WTC11 (cell line): ENCODE results near the gene FBXO42. TPM values are rescaled to one million over a fixed set of nuclear protein-coding genes. Genes with fewer than 3 reads are reported as not detected.

Source experiments
- ATAC-seq: fragments of 200-7000 bp; cut with Tn5 transposase; 2 replicates; pipeline ENCODE4 v1.10.0; 2021; ENCODE audit warnings: mild to moderate bottlenecking, moderate library complexity
- CTCF ChIA-PET: fragments of 300-600 bp; sonication (Branson Sonifier 250); formaldehyde crosslinking; loops from one replicate; lab custom pipeline; 2021; ENCODE audit warnings: antibody characterized with exemption; lab: Charles Lee
- POLR2A ChIA-PET: fragments of 350-600 bp; sonication (Branson Sonifier 250); formaldehyde crosslinking; loops from one replicate; lab custom pipeline; 2021; ENCODE audit warnings: antibody characterized with exemption; lab: Charles Lee
- DNase-seq: peaks from one replicate; pipeline ENCODE4 v3.0.0; 2021; ENCODE audit warnings: low spot score
- H3K27ac Mint-ChIP-seq: 2 replicates; pipeline ENCODE4 v1.8.0; 2021; ENCODE audit warnings: mixed read lengths
- H3K27me3 Mint-ChIP-seq: 2 replicates; pipeline ENCODE4 v1.8.0; 2021; ENCODE audit warnings: low read depth, mild to moderate bottlenecking, moderate library complexity, mixed read lengths
- H3K36me3 Mint-ChIP-seq: 2 replicates; pipeline ENCODE4 v1.8.0; 2021; ENCODE audit warnings: mixed read lengths
- H3K4me1 Mint-ChIP-seq: 2 replicates; pipeline ENCODE4 v1.8.0; 2022; ENCODE audit warnings: mixed read lengths
- H3K4me3 Mint-ChIP-seq: 2 replicates; pipeline ENCODE4 v1.8.0; 2021; ENCODE audit warnings: mild to moderate bottlenecking, moderate library complexity, mixed read lengths
- H3K9me3 Mint-ChIP-seq: 2 replicates; pipeline ENCODE4 v1.8.0; 2021; ENCODE audit warnings: mixed read lengths
- ARID4B ChIP-seq: sonication (generic); formaldehyde crosslinking; IDR thresholded peaks from 2 replicates; pipeline ENCODE4 v1.8.0; 2023; ENCODE audit warnings: missing genetic modification reagents, mild to moderate bottlenecking, borderline replicate concordance
- E2F1 ChIP-seq: sonication (generic); formaldehyde crosslinking; IDR thresholded peaks from 2 replicates; pipeline ENCODE4 v1.8.0; 2022; ENCODE audit warnings: mild to moderate bottlenecking, missing genetic modification reagents
- E2F4 ChIP-seq: sonication (generic); formaldehyde crosslinking; IDR thresholded peaks from 2 replicates; pipeline ENCODE4 v1.8.1; 2022; ENCODE audit warnings: low read depth, mild to moderate bottlenecking, moderate library complexity, missing genetic modification reagents, borderline replicate concordance
- ERG ChIP-seq: fragments of 250-450 bp; sonication (Bioruptor Pico); IDR thresholded peaks from 2 replicates; pipeline ENCODE4 v1.8.0; 2021; ENCODE audit warnings: mild to moderate bottlenecking
- ETV6 ChIP-seq: sonication (generic); formaldehyde crosslinking; IDR thresholded peaks from 2 replicates; pipeline ENCODE4 v1.8.1; 2022; ENCODE audit warnings: mild to moderate bottlenecking, missing genetic modification reagents
- FOXJ3 ChIP-seq: sonication (generic); formaldehyde crosslinking; IDR thresholded peaks from 2 replicates; pipeline ENCODE4 v1.9.0; 2021; ENCODE audit warnings: missing genetic modification reagents, mild to moderate bottlenecking, borderline replicate concordance
- FOXK1 ChIP-seq: sonication (generic); formaldehyde crosslinking; IDR thresholded peaks from 2 replicates; pipeline ENCODE4 v1.8.0; 2022; ENCODE audit warnings: mild to moderate bottlenecking, moderate library complexity, missing genetic modification reagents
- GTF2I ChIP-seq: fragments of 250-450 bp; sonication (Bioruptor Pico); conservative IDR thresholded peaks from 2 replicates; pipeline ENCODE4 v1.4.0; 2021; ENCODE audit warnings: mild to moderate bottlenecking
- HMGA2 ChIP-seq: fragments of 250-450 bp; sonication (Bioruptor Pico); IDR thresholded peaks from 2 replicates; pipeline ENCODE4 v1.4.0; 2021; ENCODE audit warnings: mild to moderate bottlenecking, moderate library complexity
- JAZF1 ChIP-seq: fragments of 250-450 bp; sonication (Bioruptor Pico); IDR thresholded peaks from 2 replicates; pipeline ENCODE4 v1.9.0; 2021; ENCODE audit warnings: moderate library complexity, mild to moderate bottlenecking, inconsistent platforms
- KAT7 ChIP-seq: sonication (generic); formaldehyde crosslinking; IDR thresholded peaks from 2 replicates; pipeline ENCODE4 v1.8.1; 2023; ENCODE audit warnings: missing genetic modification reagents, mild to moderate bottlenecking, borderline replicate concordance
- PRDM15 ChIP-seq: sonication (generic); formaldehyde crosslinking; IDR thresholded peaks from 2 replicates; pipeline ENCODE4 v1.8.0; 2022; ENCODE audit warnings: missing genetic modification reagents
- RORB ChIP-seq: fragments of 250-450 bp; sonication (Bioruptor Pico); IDR thresholded peaks from 2 replicates; pipeline ENCODE4 v1.9.0; 2021; ENCODE audit warnings: mild to moderate bottlenecking
- SMAD3 ChIP-seq: sonication (generic); formaldehyde crosslinking; IDR thresholded peaks from 2 replicates; pipeline ENCODE4 v1.8.0; 2022; ENCODE audit warnings: missing genetic modification reagents, mild to moderate bottlenecking, borderline replicate concordance
- SP1 ChIP-seq: sonication (generic); formaldehyde crosslinking; conservative IDR thresholded peaks from 2 replicates; pipeline ENCODE4 v1.8.1; 2022; ENCODE audit warnings: missing genetic modification reagents
- TP53 ChIP-seq: sonication (generic); formaldehyde crosslinking; IDR thresholded peaks from 2 replicates; pipeline ENCODE4 v1.8.1; 2023; ENCODE audit warnings: mild to moderate bottlenecking, missing genetic modification reagents
- ZBTB21 ChIP-seq: sonication (generic); formaldehyde crosslinking; IDR thresholded peaks from 2 replicates; pipeline ENCODE4 v1.8.1; 2023; ENCODE audit warnings: mild to moderate bottlenecking, missing genetic modification reagents, borderline replicate concordance
- ZNF121 ChIP-seq: sonication (generic); formaldehyde crosslinking; IDR thresholded peaks from 2 replicates; pipeline ENCODE4 v1.8.0; 2023; ENCODE audit warnings: missing genetic modification reagents
- ZNF138 ChIP-seq: sonication (generic); formaldehyde crosslinking; conservative IDR thresholded peaks from 2 replicates; pipeline ENCODE4 v1.8.1; 2022; ENCODE audit warnings: mild to moderate bottlenecking, moderate library complexity, missing genetic modification reagents
- ZNF232 ChIP-seq: sonication (generic); formaldehyde crosslinking; IDR thresholded peaks from 2 replicates; pipeline ENCODE4 v1.8.0; 2022; ENCODE audit warnings: mild to moderate bottlenecking, missing genetic modification reagents
- ZNF671 ChIP-seq: fragments of 250-450 bp; sonication (Bioruptor Pico); IDR thresholded peaks from 2 replicates; pipeline ENCODE4 v1.8.0; 2021; ENCODE audit warnings: mild to moderate bottlenecking
- ZSCAN18 ChIP-seq: fragments of 250-450 bp; sonication (Bioruptor Pico); IDR thresholded peaks from 2 replicates; pipeline ENCODE4 v2.1.2; 2022; ENCODE audit warnings: mild to moderate bottlenecking, moderate library complexity
- total RNA-seq: library from RNA; stranded (reverse); gene quantifications from 3 replicates; pipeline ENCODE4 v1.2.3, GENCODE V29; 2021

FBXO42 gene
- total RNA-seq, 1 experiment from 2014 or later = 17.5 TPM

GRCh38 chr1:16372535-16373285 is 20.4 kb upstream of the FBXO42 start (continued):
- TF ChIP-seq RORB (CRISPR knock-in tag) (no peak), FOXJ3 (CRISPR knock-in tag) (no peak), ERG (CRISPR knock-in tag) (no peak), E2F1 (no peak), GTF2I (CRISPR knock-in tag) (no peak), PRDM15 (CRISPR knock-in tag) (no peak), TP53 (CRISPR knock-in tag) (no peak), JAZF1 (CRISPR knock-in tag) (no peak)
- TF ChIP-seq, all 79 proteins: peak for 0

GRCh38 chr1:16371725-16372124 is 19.4 kb upstream of the FBXO42 start:
- CTCF ChIA-PET = interaction anchor here (1.9 kb wide), 1 partner anchor 8 kb away, joined by 5 read pairs; no protein-coding TSS in a partner anchor
- no peak for DNase-seq
- Mint-ChIP-seq H3K4me3 (no peak overlapping the region), H3K4me1 (peaks cover 54% of the 10 kb centered on the region), H3K27me3 (no peaks in the 10 kb centered on the region), H3K9me3 (no peaks in the 10 kb centered on the region), H3K36me3 (no peaks in the 10 kb centered on the region; the same call in 1 of the 2 replicates), H3K27ac (no peak overlapping the region)
- POLR2A ChIA-PET = no interaction called here
- ATAC-seq = no peak
- no peak for TF ChIP-seq ZNF232 (CRISPR knock-in tag)
- TF ChIP-seq E2F4 (CRISPR knock-in tag) = no peak
- no peak for TF ChIP-seq RORB (CRISPR knock-in tag)
- TF ChIP-seq KAT7 (CRISPR knock-in tag) = no peak
- TF ChIP-seq SP1 (CRISPR knock-in tag) = no peak
- TF ChIP-seq ZNF121 (CRISPR knock-in tag) = no peak
- TF ChIP-seq HMGA2 (CRISPR knock-in tag) = no peak
- TF ChIP-seq ZBTB21 (CRISPR knock-in tag) = no peak
- TF ChIP-seq SMAD3 (CRISPR knock-in tag) = no peak
- no peak for TF ChIP-seq FOXK1 (CRISPR knock-in tag)
- no peak for TF ChIP-seq ZSCAN18 (CRISPR knock-in tag)
- no peak for TF ChIP-seq ETV6 (CRISPR knock-in tag)
- no peak for TF ChIP-seq ZNF671 (CRISPR knock-in tag)
- no peak for TF ChIP-seq ZNF138 (CRISPR knock-in tag)
- no peak for TF ChIP-seq ARID4B (CRISPR knock-in tag)
